ENCODE results near the gene IL21R.

DNA sequence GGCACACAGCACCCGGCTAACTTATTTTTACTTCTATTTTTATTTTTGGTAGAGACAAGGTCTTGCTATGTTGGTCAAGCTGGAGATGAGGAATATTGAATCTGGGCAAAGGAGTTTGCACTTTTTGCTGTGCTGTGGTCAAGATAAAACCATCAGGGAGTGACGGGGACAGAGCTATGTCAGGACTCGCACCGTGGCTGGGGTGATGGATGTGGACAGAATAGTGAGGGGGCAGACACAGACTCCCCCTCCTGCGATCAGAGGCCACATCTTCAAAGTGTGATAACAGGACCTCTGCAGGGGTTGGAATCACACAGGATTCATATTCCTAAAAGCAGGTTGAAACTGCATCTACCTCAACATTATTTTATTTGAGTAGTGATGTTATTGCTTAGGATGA is 25.6 kb downstream of the IL21R start:
- TF ChIP-seq POLR2A (IDR thresholded peaks at IDR 0.05; ENCODE audit: low read length) (no peak), GATA1 (IDR thresholded peaks at IDR 0.05; ENCODE audit: low read depth, low read length) (no peak)
